Peyer's patch (tissue), 4 donors: ENCODE measurements around the gene MORC1.

ENCODE experiments used
- CTCF ChIP-seq, 6 experiments: fragments of 450-650 bp in 4 of 6; fragments of 200-600 bp in 2 of 6; sonication (generic) in 1 of 6; IDR thresholded peaks; one replicate each; pipeline ENCODE4 v1.5.1; 2017 to 2019; ENCODE audit warnings: antibody characterized with exemption in 6 of 6, mild to moderate bottlenecking in 3 of 6, moderate library complexity in 1 of 6
- POLR2A ChIP-seq, 2 donors: fragments of 450-650 bp; IDR thresholded peaks; one replicate each; pipeline ENCODE4 v1.5.1; 2017; ENCODE audit warnings: antibody characterized with exemption in 2 of 2, mild to moderate bottlenecking in 2 of 2, moderate library complexity in 2 of 2

- TF ChIP-seq CTCF (IDR thresholded peaks at IDR 0.05) (no peak), POLR2A (IDR thresholded peaks at IDR 0.05) (no peak)
Measured at GRCh38 chr3:109071350-109072142, 46.4 kb downstream of the MORC1 start.
